Activated CD8-positive, alpha-beta T cell treated with anti-CD3 and anti-CD28 coated beads for 36 hours (primary cell): ENCODE measurements around the gene S1PR5. TPM values are rescaled to one million over a fixed set of nuclear protein-coding genes. Genes with fewer than 3 reads are reported as not detected.

ENCODE experiments used
- ATAC-seq: fragments of 200-7000 bp; cut with Tn5 transposase; one replicate; pipeline ENCODE4 v1.10.0; 2021; ENCODE audit warnings: mild to moderate bottlenecking, moderate library complexity
- CTCF ChIA-PET: fragments of 350-600 bp; sonication (Branson Sonifier 250); formaldehyde crosslinking; loops from one replicate; lab custom pipeline; 2021; ENCODE audit warnings: antibody characterized with exemption; lab: Charles Lee
- POLR2A ChIA-PET: fragments of 350-600 bp; sonication (Branson Sonifier 250); formaldehyde crosslinking; loops from one replicate; lab custom pipeline; 2021; ENCODE audit warnings: antibody characterized with exemption; lab: Charles Lee
- DNase-seq: peaks from one replicate; pipeline ENCODE4 v3.0.0-alpha.2; 2020
- H3K27ac Mint-ChIP-seq: one replicate; pipeline ENCODE4 v1.8.0; 2021; ENCODE audit warnings: mild to moderate bottlenecking, mixed read lengths
- H3K27me3 Mint-ChIP-seq: one replicate; pipeline ENCODE4 v1.8.0; 2021; ENCODE audit warnings: mixed read lengths
- H3K36me3 Mint-ChIP-seq: one replicate; pipeline ENCODE4 v1.8.0; 2021; ENCODE audit warnings: low read depth, mixed read lengths
- H3K4me1 Mint-ChIP-seq: one replicate; pipeline ENCODE4 v1.8.0; 2021; ENCODE audit warnings: low read depth, mixed read lengths
- H3K4me3 Mint-ChIP-seq: one replicate; pipeline ENCODE4 v1.8.0; 2021; ENCODE audit warnings: mild to moderate bottlenecking, moderate library complexity, mixed read lengths
- H3K9me3 Mint-ChIP-seq: one replicate; pipeline ENCODE4 v1.8.0; 2021; ENCODE audit warnings: mixed read lengths
- intact Hi-C: fragments of 100-400 bp; cut with micrococcal nuclease; formaldehyde crosslinking; loops from one replicate; pipeline ENCODE4 v1.10.0; 2022
- total RNA-seq, 2 experiments: library from RNA; stranded (reverse); gene quantifications; one replicate each; pipeline ENCODE4 v1.2.3, GENCODE V29; 2021
- TF ChIP-seq, protein P1 (sequence below): fragments of 200-600 bp; IDR thresholded peaks from one replicate; pipeline ENCODE4 v1.8.0; 2022; ENCODE audit warnings: antibody characterized with exemption, mild to moderate bottlenecking

S1PR5 gene
- total RNA-seq, 2 experiments from 2014 or later, result 0.81 to 1.1 TPM

- ChIA-PET POLR2A (interaction anchor here (1.3 to 1.5 kb wide), 3 partner anchors 62 to 152 kb away, joined by 3 to 4 read pairs (median 3); no protein-coding TSS in a partner anchor), CTCF (interaction anchor here (0.5 to 1.5 kb wide), 10 partner anchors 11 to 236 kb away, joined by 3 to 8 read pairs (median 3); no protein-coding TSS in a partner anchor)
- H3K4me1 Mint-ChIP-seq, result peaks cover 23% of the 10 kb centered on the region
- no peaks in the 10 kb centered on the region for H3K9me3 Mint-ChIP-seq
- peak; percentile 58 for ATAC-seq
- no peak overlapping the region for H3K4me3 Mint-ChIP-seq
- TF ChIP-seq, protein P1, sequence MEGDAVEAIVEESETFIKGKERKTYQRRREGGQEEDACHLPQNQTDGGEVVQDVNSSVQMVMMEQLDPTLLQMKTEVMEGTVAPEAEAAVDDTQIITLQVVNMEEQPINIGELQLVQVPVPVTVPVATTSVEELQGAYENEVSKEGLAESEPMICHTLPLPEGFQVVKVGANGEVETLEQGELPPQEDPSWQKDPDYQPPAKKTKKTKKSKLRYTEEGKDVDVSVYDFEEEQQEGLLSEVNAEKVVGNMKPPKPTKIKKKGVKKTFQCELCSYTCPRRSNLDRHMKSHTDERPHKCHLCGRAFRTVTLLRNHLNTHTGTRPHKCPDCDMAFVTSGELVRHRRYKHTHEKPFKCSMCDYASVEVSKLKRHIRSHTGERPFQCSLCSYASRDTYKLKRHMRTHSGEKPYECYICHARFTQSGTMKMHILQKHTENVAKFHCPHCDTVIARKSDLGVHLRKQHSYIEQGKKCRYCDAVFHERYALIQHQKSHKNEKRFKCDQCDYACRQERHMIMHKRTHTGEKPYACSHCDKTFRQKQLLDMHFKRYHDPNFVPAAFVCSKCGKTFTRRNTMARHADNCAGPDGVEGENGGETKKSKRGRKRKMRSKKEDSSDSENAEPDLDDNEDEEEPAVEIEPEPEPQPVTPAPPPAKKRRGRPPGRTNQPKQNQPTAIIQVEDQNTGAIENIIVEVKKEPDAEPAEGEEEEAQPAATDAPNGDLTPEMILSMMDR, result peak; percentile 82
- DNase-seq, result peak; percentile 93
- intact Hi-C loops, result loop anchor here (5.0 kb wide), 1 partner anchor 62 kb away; the partner anchor contains the start of genes CDKN2D and KRI1
- peaks cover 6% of the 10 kb centered on the region for H3K36me3 Mint-ChIP-seq
- H3K27ac Mint-ChIP-seq, result no peak overlapping the region
- peaks cover 2% of the 10 kb centered on the region for H3K27me3 Mint-ChIP-seq
These were observed 11.5 kb downstream of the S1PR5 start for GRCh38 chr19:10505583-10506229.

- Mint-ChIP-seq H3K27ac (peak within 1 kb of the TSS; percentile 87), H3K4me3 (peak within 1 kb of the TSS; percentile 78), H3K9me3 (no peaks in the 10 kb centered on the region), H3K27me3 (no peaks in the 10 kb centered on the region), H3K36me3 (peaks cover 21% of the 10 kb centered on the region), H3K4me1 (peaks cover 31% of the 10 kb centered on the region)
- DNase-seq (peak; percentile 48), ATAC-seq (peak; percentile 32)
- ChIA-PET CTCF (interaction anchor here (0.7 to 1.4 kb wide), 4 partner anchors 24 to 99 kb away, joined by 3 to 4 read pairs (median 3); no protein-coding TSS in a partner anchor), POLR2A (interaction anchor here (2.2 kb wide), 1 partner anchor 65 kb away, joined by 6 read pairs; no protein-coding TSS in a partner anchor)
- TF ChIP-seq, protein P1, result no peak
- intact Hi-C loops, result no loop called here
These were observed 14.1 kb downstream of the S1PR5 start, which contains the start of gene KEAP1 for GRCh38 chr19:10503002-10503789. TSS of gene KEAP1 (minus strand) at chr19:10503356. CDS start at chr19:10500033, 3,323 bp downstream.

- Mint-ChIP-seq H3K27me3 (no peaks in the 10 kb centered on the region), H3K9me3 (no peaks in the 10 kb centered on the region), H3K4me1 (peaks cover 32% of the 10 kb centered on the region), H3K36me3 (peaks cover 21% of the 10 kb centered on the region), H3K4me3 (peak overlapping the region; percentile 78), H3K27ac (peak overlapping the region; percentile 83)
- peak; percentile 94 for DNase-seq
- CTCF ChIA-PET, result no interaction called here
- intact Hi-C loops, result no loop called here
- ATAC-seq, result peak; percentile 88
- TF ChIP-seq, protein P1, result no peak
- POLR2A ChIA-PET, result interaction anchor here (2.2 kb wide), 1 partner anchor 65 kb away, joined by 6 read pairs; no protein-coding TSS in a partner anchor
These were observed 14.7 kb downstream of the S1PR5 start for GRCh38 chr19:10502524-10503001.

- ATAC-seq (peak; percentile 29), DNase-seq (peak; percentile 60)
- CTCF ChIA-PET, result interaction anchor here (1.7 kb wide), 1 partner anchor 10 kb away, joined by 4 read pairs; no protein-coding TSS in a partner anchor
- peaks cover 25% of the 10 kb centered on the region for H3K36me3 Mint-ChIP-seq
- peak overlapping the region; percentile 83 for H3K27ac Mint-ChIP-seq
- no peaks in the 10 kb centered on the region for H3K27me3 Mint-ChIP-seq
- peak overlapping the region; percentile 78 for H3K4me3 Mint-ChIP-seq
- no peaks in the 10 kb centered on the region for H3K9me3 Mint-ChIP-seq
- TF ChIP-seq, protein P1, result no peak
- intact Hi-C loops, result no loop called here
- H3K4me1 Mint-ChIP-seq, result peaks cover 33% of the 10 kb centered on the region
- POLR2A ChIA-PET, result interaction anchor here (0.7 to 2.2 kb wide), 2 partner anchors 66 to 75 kb away, joined by 3 to 6 read pairs; no protein-coding TSS in a partner anchor
These were observed 15.2 kb downstream of the S1PR5 start for GRCh38 chr19:10501971-10502523.
